ENCODE results near the gene TTC27.

GRCh38 chr2:32622570-32623310 is 5.1 kb upstream of the TTC27 start:
- TF ChIP-seq POLR2AphosphoS5 (IDR thresholded peaks at IDR 0.05; ENCODE audit: borderline replicate concordance, low read depth, low read length), result no peak
- TF ChIP-seq EZH2 (IDR thresholded peaks at IDR 0.05), result no peak
